ENCODE data around the gene MYZAP.

DNA sequence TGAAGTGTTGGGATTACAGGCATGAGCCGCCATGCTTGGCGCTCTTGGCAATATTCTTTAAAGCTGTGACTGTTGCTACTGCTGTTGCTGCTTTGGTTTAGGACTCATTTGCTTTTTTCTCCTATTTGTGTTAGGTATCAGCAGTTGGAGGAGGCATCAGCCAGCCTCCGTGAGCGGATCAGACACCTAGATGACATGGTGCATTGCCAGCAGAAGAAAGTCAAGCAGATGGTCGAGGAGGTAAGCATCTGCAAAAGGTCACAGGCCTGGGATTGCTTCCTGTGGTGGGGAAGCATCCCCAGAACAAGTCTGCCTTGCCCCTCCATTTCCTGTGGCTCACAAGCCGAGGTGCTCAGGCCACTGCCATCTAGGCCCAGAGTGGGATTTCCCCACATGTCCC is 47.6 kb downstream of the MYZAP start:
- TF ChIP-seq CTCF (conservative IDR thresholded peaks at IDR 0.05; ENCODE audit: low read length) (no peak), EZH2phosphoT487 (IDR thresholded peaks at IDR 0.05; ENCODE audit: borderline replicate concordance) (no peak)

All from Loucy (cell line).